Measurements from ENCODE around the gene TFR2.

TFR2 gene

DNA sequence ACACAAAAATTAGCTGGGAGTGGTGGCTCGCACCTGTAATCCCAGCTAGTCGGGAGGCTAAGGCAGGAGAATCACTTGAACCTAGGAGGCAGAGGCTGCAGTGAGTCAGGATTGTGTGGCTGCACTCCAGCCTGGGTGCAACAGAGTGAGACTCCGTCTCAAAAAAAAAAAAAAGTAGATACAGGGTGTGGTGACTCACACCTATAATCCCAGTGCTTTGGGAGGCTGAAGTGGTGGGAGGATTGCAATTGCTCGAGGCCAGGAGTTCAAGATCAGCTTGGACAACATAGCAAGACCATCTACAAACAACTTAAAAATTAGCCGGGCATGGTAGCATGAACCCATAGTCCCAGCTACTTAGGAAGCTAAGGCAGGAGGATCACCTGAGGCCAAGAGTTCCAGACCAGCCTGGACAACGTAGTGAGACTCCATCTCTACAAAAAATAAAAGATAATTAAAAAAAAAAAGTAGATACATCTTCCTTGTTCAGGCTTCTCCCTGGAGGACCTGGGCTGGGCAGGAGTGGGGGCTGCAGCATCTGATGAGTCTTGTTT, 27.0 kb downstream of the TFR2 start:
- Histone ChIP-seq H3K27ac (no peak overlapping the region), H3K27me3 (no peaks in the 10 kb centered on the region), H3K4me3 (no peak overlapping the region), H3K9me3 (no peaks in the 10 kb centered on the region), H3K4me1 (peaks cover 0 to 17% (median 13%) of the 10 kb centered on the region in 4 donors), H3K36me3 (peaks cover 0 to 21% (median 5%) of the 10 kb centered on the region in 3 donors)
- TF ChIP-seq, protein P1, sequence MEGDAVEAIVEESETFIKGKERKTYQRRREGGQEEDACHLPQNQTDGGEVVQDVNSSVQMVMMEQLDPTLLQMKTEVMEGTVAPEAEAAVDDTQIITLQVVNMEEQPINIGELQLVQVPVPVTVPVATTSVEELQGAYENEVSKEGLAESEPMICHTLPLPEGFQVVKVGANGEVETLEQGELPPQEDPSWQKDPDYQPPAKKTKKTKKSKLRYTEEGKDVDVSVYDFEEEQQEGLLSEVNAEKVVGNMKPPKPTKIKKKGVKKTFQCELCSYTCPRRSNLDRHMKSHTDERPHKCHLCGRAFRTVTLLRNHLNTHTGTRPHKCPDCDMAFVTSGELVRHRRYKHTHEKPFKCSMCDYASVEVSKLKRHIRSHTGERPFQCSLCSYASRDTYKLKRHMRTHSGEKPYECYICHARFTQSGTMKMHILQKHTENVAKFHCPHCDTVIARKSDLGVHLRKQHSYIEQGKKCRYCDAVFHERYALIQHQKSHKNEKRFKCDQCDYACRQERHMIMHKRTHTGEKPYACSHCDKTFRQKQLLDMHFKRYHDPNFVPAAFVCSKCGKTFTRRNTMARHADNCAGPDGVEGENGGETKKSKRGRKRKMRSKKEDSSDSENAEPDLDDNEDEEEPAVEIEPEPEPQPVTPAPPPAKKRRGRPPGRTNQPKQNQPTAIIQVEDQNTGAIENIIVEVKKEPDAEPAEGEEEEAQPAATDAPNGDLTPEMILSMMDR (IDR thresholded peaks at IDR 0.05): no peak
- intact Hi-C loops (cut with DNase I; ENCODE audit: low total_unique reads): no loop called here
- no peak for DNase-seq

DNA sequence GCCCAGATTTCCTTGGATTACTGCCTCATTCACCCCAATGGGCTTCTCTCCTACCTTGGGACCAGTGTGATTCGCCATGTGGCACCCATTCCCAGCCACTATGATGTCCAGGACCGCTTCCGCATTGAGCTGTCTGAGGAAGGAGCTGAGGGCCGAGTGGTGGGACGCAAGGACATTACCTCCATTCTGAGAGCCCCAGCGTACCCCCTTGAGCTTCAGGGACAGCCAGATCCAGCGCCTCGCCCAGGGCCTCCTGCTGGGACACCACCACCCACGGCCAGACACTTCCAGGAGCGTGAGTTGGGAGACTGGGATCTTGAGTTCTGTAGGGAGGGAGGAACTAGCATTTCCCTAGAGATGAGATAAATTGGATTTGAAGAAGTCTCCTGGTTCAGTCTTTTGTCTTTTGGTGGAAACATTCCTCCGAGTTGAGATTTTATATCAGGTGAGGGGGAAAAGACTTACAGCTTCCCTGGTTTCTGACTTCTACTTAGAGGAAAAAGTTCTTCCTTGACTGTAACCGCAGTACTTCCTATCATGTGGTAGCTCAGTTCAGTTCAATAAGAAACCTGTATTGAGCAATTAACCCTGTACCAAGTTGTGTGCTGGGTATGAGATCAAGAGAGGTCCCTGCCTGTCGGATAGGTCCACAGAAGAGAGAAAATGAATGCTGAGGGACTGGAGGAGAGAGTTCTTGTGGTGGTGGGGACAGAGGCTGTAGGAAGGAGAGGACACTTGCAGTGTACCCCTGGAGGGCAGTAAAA, 27.8 kb downstream of the TFR2 start:
- intact Hi-C loops (cut with DNase I; ENCODE audit: low total_unique reads): no loop called here
- Histone ChIP-seq H3K4me1 (peaks cover 0 to 17% (median 13%) of the 10 kb centered on the region in 4 donors), H3K9me3 (no peaks in the 10 kb centered on the region), H3K27ac (peak overlapping the region; percentile 85 to 91), H3K4me3 (peak overlapping the region; percentile 81 to 99), H3K27me3 (no peaks in the 10 kb centered on the region), H3K36me3 (peaks cover 0 to 21% (median 5%) of the 10 kb centered on the region in 3 donors)
- TF ChIP-seq, protein P1 (IDR thresholded peaks at IDR 0.05): no peak
- no peak for DNase-seq

DNA sequence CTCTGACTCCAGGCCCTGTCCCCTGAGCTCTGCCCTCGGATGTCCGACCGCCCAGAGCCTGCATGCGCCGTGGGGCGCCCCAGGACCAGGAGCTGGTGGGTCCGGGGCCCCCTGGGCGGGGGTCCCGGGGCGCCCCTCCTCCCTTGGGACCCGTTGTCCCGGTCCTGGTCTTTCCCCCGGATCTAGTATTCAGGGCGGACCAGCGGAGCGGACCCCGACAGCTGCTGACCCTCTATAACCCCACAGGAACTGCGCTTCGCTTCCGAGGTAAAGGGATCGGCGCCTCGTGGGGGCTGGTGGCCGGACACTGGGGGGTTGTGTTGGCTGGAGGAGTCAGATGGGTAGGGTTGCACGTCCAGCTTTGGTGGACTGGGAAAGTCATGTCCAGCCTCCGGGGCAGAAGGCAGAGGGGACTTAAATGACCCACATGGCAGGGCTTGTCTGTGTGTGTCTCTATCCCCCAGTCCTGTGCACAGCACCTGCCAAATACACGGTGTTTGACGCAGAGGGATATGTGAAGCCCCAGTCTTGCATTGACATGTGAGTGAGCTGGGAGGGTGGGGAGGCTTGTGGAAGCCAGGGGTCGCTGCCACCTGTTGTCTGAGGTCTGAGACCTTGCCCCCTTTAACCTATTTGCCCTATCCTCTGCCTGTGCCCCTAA, 28.5 kb downstream of the TFR2 start:
- peak; percentile 25 to 74 for DNase-seq
- peak overlapping the region; percentile 85 to 91 for H3K27ac ChIP-seq
- peaks cover 0 to 17% (median 13%) of the 10 kb centered on the region in 4 donors for H3K4me1 ChIP-seq
- no peaks in the 10 kb centered on the region for H3K9me3 ChIP-seq
- TF ChIP-seq, protein P1 (IDR thresholded peaks at IDR 0.05): no peak
- intact Hi-C loops (cut with DNase I; ENCODE audit: low total_unique reads): no loop called here
- H3K4me3 ChIP-seq: peak overlapping the region; percentile 81 to 99
- H3K27me3 ChIP-seq: no peaks in the 10 kb centered on the region
- peaks cover 0 to 24% (median 5%) of the 10 kb centered on the region in 3 donors for H3K36me3 ChIP-seq

DNA sequence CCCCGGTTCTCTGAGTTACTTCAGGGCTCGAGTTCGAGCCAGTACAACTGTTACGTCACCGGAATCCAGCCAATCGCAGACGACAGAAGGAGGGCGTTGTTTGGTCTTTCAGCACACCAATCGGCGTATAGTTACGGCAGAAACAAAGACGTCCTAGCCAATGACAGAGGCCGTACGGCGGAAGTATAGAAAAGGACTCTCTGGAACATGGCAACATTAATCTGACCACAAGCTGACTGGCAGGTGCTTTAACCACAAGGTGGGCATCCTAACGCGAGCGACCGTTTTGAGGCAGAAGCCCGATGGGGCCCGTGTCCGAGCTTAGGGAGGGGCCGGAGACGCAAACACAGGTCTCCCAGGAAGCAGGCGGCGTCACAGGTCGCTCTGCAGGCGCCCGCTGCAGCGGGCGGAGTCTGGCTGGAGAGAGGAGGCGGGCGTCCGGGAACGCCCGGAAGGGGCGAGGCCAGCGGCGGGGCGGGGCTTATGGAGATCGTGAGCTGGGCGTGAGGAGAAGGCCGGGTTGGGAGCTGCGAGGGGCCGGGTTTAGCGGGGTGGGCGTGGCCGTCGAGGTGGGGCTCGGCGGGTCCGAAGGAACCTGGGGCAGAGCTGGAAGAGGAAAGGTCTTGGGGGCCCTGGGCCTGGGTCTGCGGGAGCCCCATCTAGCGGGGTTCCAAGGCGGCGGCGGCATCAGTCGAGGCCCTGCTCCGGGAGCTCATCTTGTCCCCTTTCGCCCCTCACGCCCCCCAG, 29.2 kb downstream of the TFR2 start, which contains the start of gene MOSPD3:
Gene MOSPD3 (plus strand): TSS at position 558 of the 747 bp plus-strand sequence. CDS start 252 bp downstream, outside the sequence.
- Histone ChIP-seq H3K27me3 (no peaks in the 10 kb centered on the region), H3K36me3 (peaks cover 0 to 27% (median 5%) of the 10 kb centered on the region in 3 donors), H3K27ac (peak within 1 kb of the TSS; percentile 85 to 91), H3K9me3 (no peaks in the 10 kb centered on the region), H3K4me1 (peaks cover 0 to 17% (median 13%) of the 10 kb centered on the region in 4 donors), H3K4me3 (peak within 1 kb of the TSS; percentile 81 to 99)
- intact Hi-C loops (cut with DNase I; ENCODE audit: low total_unique reads): no loop called here
- DNase-seq: peak; percentile 99
- TF ChIP-seq, protein P1 (IDR thresholded peaks at IDR 0.05): peak in 1 of 2 experiments; percentile 31

DNA sequence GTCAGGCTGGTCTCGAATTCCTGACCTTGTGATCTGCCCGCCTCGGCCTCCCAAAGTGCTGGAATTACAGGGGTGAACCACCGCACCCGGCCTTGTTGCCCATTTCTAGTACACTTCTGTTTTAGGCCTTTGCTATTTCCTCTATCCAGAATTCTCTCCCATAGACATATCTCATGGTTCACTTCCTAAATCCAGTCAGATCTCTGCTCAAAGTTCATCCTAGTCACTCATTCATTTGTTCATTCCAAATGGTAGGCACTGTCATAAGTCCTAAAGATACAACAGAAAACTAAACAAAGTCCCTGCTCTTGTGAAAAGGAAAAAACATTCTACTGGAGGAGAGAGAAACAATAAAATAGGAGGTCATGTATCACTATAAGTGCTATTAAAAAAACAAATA, 31.4 kb downstream of the TFR2 start:
- no peaks in the 10 kb centered on the region for H3K27me3 ChIP-seq
- no peak for DNase-seq
- TF ChIP-seq, protein P1 (IDR thresholded peaks at IDR 0.05): no peak
- H3K36me3 ChIP-seq: peaks cover 0 to 16% (median 1%) of the 10 kb centered on the region in 3 donors
- intact Hi-C loops (cut with DNase I; ENCODE audit: low total_unique reads): no loop called here
- H3K4me3 ChIP-seq: no peak overlapping the region
- peaks cover 0 to 20% (median 15%) of the 10 kb centered on the region in 4 donors for H3K4me1 ChIP-seq
- no peaks in the 10 kb centered on the region for H3K9me3 ChIP-seq
- no peak overlapping the region for H3K27ac ChIP-seq
